ACC112 (cell line): Measurements from ENCODE around the gene RPS5.

Experiments used
- H2AFZ ChIP-seq: fragments of 200-600 bp; sonication (generic); one replicate; pipeline ENCODE4 v1.6.0; 2017; ENCODE audit warnings: antibody characterized with exemption, low read length; ENCODE audit not compliant: unreplicated experiment
- H3K27ac ChIP-seq: fragments of 200-600 bp; sonication (generic); 2 replicates; pipeline ENCODE4 v1.5.1; 2014; ENCODE audit warnings: low read depth, mild to moderate bottlenecking, antibody characterized with exemption, low read length, moderate library complexity
- H3K27me3 ChIP-seq: fragments of 200-600 bp; sonication (generic); 2 replicates; pipeline ENCODE4 v1.6.1; 2014; ENCODE audit warnings: mild to moderate bottlenecking, antibody characterized with exemption, low read length, moderate library complexity, mixed read lengths; ENCODE audit not compliant: insufficient read depth
- H3K36me3 ChIP-seq: fragments of 200-600 bp; sonication (generic); 2 replicates; pipeline ENCODE4 v1.6.1; 2016; ENCODE audit warnings: mild to moderate bottlenecking, antibody characterized with exemption, low read length, moderate library complexity, mixed read lengths; ENCODE audit not compliant: insufficient read depth
- H3K4me1 ChIP-seq: fragments of 200-600 bp; sonication (generic); one replicate; pipeline ENCODE4 v1.6.1; 2016; ENCODE audit warnings: low read length, mixed read lengths; ENCODE audit not compliant: insufficient read depth, unreplicated experiment, control insufficient read depth
- H3K4me3 ChIP-seq: fragments of 200-600 bp; sonication (generic); 2 replicates; pipeline ENCODE4 v1.5.1; 2014; ENCODE audit warnings: mild to moderate bottlenecking, low read depth, low read length
- H3K79me2 ChIP-seq: fragments of 200-600 bp; sonication (generic); one replicate; pipeline ENCODE4 v1.6.0; 2016; ENCODE audit warnings: low read length; ENCODE audit not compliant: control insufficient read depth, unreplicated experiment, insufficient read depth

The RPS5 gene

DNA sequence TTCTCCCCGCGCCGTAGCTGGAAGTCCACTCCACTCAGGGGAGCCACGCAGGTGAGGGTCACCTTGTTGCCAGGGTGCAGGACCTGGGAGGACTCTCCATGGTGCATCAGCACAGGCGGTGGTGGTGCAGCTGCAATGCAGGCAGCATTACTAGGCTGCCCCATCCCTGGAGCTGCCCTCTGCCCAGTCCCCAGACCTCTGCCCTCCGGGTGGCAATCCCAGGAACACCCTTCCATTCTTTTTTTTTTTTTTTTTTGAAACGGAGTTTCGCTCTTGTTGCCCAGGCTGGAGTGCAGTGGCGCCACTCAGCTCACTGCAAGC is 35.6 kb upstream of the RPS5 start:
- H3K79me2 ChIP-seq: peaks cover 22% of the 10 kb centered on the region
- no peaks in the 10 kb centered on the region for H3K36me3 ChIP-seq
- H3K4me3 ChIP-seq: no peak overlapping the region
- no peak overlapping the region for H3K27ac ChIP-seq
- no peak overlapping the region for H2AFZ ChIP-seq
- H3K27me3 ChIP-seq: no peaks in the 10 kb centered on the region
- no peaks in the 10 kb centered on the region for H3K4me1 ChIP-seq

DNA sequence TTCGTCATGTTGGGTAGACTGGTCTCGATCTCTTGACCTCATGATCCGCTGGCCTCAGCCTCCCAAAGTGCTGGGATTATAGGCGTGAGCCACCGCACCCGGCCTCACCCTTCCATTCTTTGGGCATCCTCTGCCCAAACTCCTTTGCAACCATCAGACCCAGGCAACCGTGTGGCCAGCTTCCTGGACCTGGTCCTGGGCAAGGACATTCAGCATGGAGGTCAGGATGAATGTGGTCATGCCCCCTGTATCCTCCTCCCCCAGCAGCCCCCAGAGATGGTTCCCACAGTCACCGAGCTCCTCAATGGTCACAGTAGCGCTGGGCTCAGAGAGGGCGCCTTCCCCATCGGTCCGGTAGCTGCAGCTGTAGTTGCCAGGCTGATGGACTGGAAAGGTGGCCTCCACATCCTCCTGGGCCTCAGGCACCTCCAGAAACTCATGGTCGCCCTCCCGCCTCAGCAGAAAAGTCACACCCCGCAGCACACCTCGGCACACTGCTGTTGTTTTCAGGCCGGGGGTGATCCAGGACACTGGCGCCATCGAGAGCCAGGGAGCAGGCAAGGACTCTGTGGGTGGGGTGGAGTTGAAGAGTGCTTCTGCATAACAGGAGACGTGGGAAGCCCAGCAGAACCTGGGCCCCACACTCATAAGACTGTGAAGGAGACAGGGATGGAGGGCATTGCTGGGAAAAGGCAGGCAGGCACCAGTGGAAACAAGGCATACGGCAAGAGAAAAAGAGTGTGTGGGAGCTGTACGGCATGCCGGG is 34.9 kb upstream of the RPS5 start:
- Histone ChIP-seq H2AFZ (no peak overlapping the region), H3K27ac (no peak overlapping the region), H3K4me1 (no peaks in the 10 kb centered on the region), H3K36me3 (no peaks in the 10 kb centered on the region), H3K27me3 (no peaks in the 10 kb centered on the region), H3K4me3 (no peak overlapping the region), H3K79me2 (peaks cover 22% of the 10 kb centered on the region)

DNA sequence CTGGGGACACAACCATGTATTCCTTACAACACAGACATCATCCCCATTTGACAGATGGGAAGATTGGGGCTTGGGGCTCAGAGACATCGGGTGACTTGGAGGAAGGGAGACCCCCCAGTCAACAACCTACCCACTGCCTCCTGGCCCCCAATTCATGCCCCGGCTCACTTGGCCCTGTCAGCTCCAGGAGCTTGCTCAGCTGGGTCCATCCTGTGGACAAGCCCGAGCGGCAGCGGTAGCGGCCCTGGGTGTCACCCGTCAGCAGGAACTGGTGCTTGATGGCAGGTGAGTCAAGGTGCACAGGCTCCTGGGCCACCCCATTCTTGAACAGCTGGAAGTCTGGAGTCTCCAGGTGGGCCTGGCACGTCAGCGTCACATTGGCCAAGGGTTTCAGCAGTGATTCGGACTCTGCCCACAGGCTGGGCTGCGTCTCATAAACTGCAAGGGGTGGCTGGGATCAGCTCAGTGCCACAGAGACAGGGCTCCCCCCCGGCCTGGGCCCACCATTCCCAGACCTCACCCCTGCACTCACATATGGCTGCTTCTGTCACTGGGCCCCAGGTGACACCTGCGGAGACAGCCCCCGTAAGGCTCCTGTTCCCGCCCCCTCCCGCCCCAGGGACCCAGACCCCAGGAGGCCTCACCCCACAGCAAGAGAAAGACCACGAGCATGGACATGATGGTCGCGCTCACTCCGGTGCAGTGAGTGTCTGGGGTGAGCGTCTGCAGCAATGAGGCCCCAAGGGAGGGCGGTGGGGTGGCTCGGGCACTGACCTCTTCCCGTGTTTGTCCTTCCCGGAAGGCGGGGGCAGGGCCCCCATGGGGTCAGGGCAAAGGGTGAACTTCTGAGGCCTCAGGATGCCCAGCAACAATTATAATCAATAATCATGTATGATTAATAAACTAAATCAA is 34.1 kb upstream of the RPS5 start, which contains the start of gene A1BG:
Gene A1BG (minus strand): TSS at position 733 of the 912 bp plus-strand sequence. CDS start 55 bp downstream, at position 678.
- Histone ChIP-seq H3K79me2 (peaks cover 22% of the 10 kb centered on the region), H3K4me1 (no peaks in the 10 kb centered on the region), H3K36me3 (no peaks in the 10 kb centered on the region), H3K27me3 (no peaks in the 10 kb centered on the region), H3K27ac (no peak within 1 kb of the TSS), H3K4me3 (no peak within 1 kb of the TSS), H2AFZ (no peak within 1 kb of the TSS)

DNA sequence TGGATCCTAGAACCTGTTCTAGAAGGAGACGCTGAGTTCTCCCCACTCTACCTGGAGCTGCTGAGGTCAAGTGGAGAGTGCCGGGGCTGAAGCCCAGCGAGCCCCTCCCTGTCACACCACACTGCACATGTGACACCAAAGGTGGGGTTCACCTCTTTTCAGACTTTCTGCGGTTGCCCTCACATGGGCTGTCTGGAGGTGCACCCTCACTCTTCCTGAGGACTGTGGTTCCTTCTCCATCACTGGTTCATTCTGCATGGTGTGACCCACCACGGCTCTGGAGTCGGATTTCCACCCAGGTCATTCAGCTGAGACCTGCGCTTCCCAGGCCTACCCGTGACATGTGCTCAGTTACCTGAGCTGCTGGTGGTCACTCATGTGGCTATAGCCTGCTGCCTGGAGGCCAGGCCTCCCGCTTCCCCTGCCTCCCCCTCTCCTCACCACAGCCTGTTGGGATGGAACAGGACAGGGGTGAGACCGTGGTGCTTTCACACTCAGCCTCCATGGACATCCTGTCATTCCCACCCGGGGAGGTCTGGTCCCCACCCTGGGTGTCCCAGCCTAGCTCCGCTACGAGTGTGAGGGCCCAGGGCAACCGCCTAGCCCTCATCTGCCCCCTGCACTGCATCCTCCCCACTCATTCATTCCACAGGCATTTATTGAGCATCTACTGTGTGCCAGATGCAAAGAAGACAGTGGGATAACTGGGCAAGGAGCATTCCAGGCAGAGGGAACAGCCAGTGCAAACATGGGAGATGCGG is 33.2 kb upstream of the RPS5 start:
- Histone ChIP-seq H3K27me3 (no peaks in the 10 kb centered on the region), H2AFZ (no peak overlapping the region), H3K79me2 (peaks cover 18% of the 10 kb centered on the region), H3K4me1 (no peaks in the 10 kb centered on the region), H3K27ac (no peak overlapping the region), H3K36me3 (no peaks in the 10 kb centered on the region), H3K4me3 (no peak overlapping the region)

DNA sequence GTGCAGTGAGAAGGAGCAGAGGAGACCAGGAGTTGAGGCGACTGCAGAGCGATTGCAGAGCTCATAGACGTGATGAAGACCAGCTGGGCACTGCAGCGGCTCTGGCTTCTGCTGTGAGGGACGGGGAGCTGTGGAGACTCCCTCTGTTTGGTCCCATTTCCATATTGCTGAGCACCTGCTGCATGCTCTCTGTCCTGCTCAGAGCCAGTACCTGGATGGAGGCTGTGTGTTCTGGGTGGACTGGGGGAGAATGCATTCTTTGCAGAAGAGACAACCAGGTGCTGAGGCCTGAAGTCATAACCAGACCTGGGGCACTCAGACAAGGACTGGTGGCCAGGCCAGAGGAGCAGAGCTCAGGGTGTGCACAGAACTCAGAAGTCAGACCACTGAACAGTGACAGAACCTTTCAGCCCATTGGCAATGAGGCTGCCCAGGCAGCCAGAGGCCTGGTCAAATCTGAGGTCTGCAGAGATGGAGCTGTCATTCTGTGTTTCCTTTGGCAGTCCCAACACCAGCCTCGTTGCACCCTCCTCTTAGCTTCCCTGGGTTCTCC is 32.5 kb upstream of the RPS5 start:
- Histone ChIP-seq H2AFZ (no peak overlapping the region), H3K4me1 (no peaks in the 10 kb centered on the region), H3K36me3 (no peaks in the 10 kb centered on the region), H3K27me3 (no peaks in the 10 kb centered on the region), H3K79me2 (peaks cover 11% of the 10 kb centered on the region), H3K4me3 (no peak overlapping the region), H3K27ac (no peak overlapping the region)

DNA sequence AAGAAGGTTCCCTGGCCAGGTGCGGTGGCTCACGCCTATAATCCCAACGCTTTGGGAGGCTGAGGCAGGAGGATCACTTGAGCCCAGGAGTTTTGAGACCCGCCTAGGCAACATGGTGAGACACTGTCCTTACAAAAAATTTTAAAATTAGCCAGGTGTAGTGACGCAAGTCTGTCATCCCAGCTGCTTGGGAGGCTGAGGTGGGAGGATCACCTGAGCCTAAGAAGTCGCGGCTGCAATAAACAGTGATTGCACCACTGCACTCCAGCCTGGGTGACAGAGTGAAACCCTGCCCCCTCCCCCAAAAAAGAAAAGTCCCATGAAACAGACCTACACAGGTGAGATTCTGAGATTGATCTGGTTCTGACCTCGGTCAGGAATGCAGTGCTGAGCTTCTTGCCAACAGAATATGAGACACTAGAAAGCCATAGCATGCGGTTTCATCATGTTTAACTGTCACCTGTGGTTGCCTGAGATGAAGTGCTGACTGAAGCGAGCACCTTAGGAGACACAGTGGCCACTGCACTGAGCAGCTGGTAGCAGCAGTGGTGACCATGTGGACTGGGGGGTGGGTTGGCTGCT is 31.8 kb upstream of the RPS5 start:
- Histone ChIP-seq H3K4me3 (no peak overlapping the region), H3K27me3 (no peaks in the 10 kb centered on the region)

DNA sequence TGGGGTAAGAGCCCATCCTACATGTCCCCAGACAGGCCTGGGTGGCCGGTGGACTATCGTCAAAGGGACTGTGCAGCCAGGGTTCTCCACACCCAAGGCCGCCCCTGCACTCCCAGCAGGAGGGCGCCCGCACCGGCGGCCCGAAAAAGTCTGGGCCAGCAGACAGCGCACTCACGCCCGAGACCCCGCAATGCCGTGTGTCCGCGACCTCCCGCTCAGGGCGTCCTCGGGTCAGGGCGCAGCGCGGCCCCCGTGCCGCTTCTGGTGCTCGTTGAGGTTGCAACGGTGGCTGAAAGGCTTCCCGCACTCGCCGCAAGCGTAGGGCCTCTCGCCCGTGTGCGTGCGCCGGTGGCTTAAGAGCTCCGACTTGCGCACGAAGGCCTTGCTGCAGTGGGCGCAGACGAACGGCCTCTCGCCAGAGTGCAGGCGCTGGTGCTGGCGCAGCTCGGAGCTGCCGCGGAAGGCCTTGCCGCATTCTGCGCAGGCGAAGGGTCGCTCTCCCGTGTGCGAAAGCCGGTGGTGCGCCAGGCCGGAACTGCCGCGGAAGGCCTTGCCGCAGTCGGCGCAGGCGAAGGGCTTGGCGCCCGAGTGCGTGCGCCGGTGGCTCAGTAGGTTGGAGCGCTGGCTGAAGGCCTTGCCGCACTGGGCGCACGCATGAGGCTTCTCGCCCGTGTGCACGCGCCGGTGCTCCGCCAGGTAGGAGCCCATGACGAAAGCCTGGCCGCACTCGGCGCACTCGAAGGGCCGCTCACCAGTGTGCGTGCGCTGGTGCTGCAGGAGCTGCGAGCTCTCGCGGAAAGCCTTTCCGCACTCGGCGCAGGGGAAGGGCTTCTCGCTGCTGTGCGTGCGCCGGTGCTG is 30.9 kb upstream of the RPS5 start:
- H3K36me3 ChIP-seq: no peaks in the 10 kb centered on the region
- H3K27ac ChIP-seq: no peak overlapping the region
- no peaks in the 10 kb centered on the region for H3K79me2 ChIP-seq
- H3K4me1 ChIP-seq: no peaks in the 10 kb centered on the region
- H3K27me3 ChIP-seq: no peaks in the 10 kb centered on the region
- H2AFZ ChIP-seq: no peak overlapping the region
- H3K4me3 ChIP-seq: no peak overlapping the region

More for the DNA sequence above, 31.8 kb upstream of the RPS5 start:
- Histone ChIP-seq H3K27ac (no peak overlapping the region), H3K36me3 (no peaks in the 10 kb centered on the region), H3K4me1 (no peaks in the 10 kb centered on the region), H3K79me2 (peaks cover 6% of the 10 kb centered on the region), H2AFZ (no peak overlapping the region)

DNA sequence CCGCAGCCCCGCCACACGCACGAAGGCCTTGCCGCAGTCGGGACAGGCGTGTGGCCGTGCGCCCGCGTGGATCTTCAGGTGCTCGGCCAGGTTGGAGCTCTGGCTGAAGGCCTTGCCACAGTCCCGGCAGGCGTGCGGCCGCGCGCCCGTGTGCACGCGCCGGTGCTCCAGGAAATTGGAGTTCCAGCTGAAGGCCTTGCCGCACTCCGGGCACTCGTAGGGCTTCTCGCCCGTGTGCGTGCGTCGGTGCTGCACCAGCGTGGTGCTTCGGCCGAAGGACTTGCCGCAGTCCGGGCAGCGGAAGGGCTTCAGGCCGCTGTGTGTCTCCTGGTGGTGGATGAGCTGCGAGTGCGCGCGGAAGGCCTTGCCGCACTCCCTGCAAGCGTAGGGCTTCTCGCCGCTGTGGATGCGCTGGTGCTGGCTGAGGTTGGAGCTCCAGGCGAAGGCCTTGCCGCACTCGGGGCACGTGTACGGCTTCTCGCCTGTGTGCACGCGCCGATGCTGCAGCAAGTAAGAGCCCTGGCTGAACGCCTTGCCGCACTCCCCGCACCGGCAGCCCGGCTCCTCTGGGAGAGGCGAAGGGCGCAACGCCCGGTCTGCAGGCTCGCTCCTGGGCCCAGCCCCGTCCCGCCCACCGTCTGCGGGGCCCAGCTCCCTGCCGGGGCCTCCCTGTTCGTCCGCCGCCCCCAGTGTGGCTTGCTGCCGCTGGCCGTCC is 30.1 kb upstream of the RPS5 start:
- Histone ChIP-seq H3K36me3 (no peaks in the 10 kb centered on the region), H3K27me3 (no peaks in the 10 kb centered on the region), H3K4me3 (no peak overlapping the region), H3K4me1 (no peaks in the 10 kb centered on the region), H3K27ac (no peak overlapping the region), H2AFZ (no peak overlapping the region), H3K79me2 (no peaks in the 10 kb centered on the region)

DNA sequence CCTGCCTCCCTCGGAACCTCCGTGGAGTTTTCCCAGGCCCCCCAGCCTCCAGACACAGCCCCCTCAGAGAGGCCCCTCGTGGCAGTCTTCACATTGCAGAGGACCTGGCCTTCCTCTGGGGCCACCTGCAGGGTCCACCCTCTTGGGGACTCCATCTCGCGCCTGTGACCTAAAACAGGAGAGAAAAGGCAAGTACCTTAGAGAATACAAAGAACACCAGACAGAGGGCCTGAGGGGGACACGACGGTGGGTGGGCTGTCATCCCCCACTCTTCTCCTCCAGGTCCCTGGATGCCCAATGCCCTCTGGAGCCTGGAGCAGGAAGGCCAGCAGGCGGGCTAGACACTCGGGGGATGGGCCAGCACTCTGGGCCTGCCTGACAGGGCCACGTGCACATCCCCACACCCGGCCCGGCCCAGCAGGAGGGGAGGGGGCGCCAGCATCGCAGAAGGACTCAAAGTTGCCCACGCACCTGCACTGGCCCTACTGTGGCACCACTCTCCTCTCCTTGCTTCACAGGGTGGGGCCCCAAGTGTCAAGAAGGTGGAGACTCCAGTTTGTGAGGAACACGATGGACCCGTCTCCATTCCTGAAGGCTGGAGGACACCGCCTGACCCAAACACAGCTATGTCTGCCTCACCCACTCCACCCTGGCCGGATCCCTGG is 29.5 kb upstream of the RPS5 start:
- H3K4me1 ChIP-seq: no peaks in the 10 kb centered on the region
- no peaks in the 10 kb centered on the region for H3K36me3 ChIP-seq
- no peaks in the 10 kb centered on the region for H3K79me2 ChIP-seq
- no peaks in the 10 kb centered on the region for H3K27me3 ChIP-seq
- H2AFZ ChIP-seq: no peak overlapping the region
- no peak overlapping the region for H3K4me3 ChIP-seq
- H3K27ac ChIP-seq: no peak overlapping the region
